Suprapubic skin (tissue), 4 donors: Measurements from ENCODE around the gene ERBIN. TPM values are rescaled to one million over a fixed set of nuclear protein-coding genes. Genes with fewer than 3 reads are reported as not detected.

ENCODE experiments used
- DNase-seq, 2 donors: peaks; one replicate each; pipeline ENCODE4 v3.0.0-alpha.2; 2019; ENCODE audit warnings: low spot score in 2 of 2
- H3K27ac ChIP-seq: fragments of 200-600 bp; sonication (generic); one replicate; pipeline ENCODE4 v1.5.1; 2019
- H3K27me3 ChIP-seq: fragments of 200-600 bp; sonication (generic); one replicate; pipeline ENCODE4 v1.5.1; 2019
- H3K36me3 ChIP-seq: fragments of 200-600 bp; sonication (generic); one replicate; pipeline ENCODE4 v1.5.1; 2019
- H3K4me1 ChIP-seq: fragments of 200-600 bp; sonication (generic); one replicate; pipeline ENCODE4 v1.5.1; 2019
- H3K4me3 ChIP-seq: fragments of 200-600 bp; sonication (generic); one replicate; pipeline ENCODE4 v1.5.1; 2019; ENCODE audit warnings: mild to moderate bottlenecking
- H3K9me3 ChIP-seq: fragments of 200-600 bp; sonication (generic); one replicate; pipeline ENCODE4 v1.5.1; 2019
- CTCF ChIP-seq, 2 donors: fragments of 200-600 bp in 1 of 2; fragments of 450-650 bp in 1 of 2; sonication (generic) in 1 of 2; IDR thresholded peaks; one replicate each; pipeline ENCODE4 v1.5.1; 2016 to 2019; ENCODE audit warnings: antibody characterized with exemption in 2 of 2, mild to moderate bottlenecking in 1 of 2, moderate library complexity in 1 of 2
- EP300 ChIP-seq: sonication (generic); formaldehyde crosslinking; IDR thresholded peaks from one replicate; pipeline ENCODE4 v1.6.1; 2017; ENCODE audit warnings: antibody characterized with exemption
- POLR2A ChIP-seq, 2 donors: fragments of 450-650 bp; IDR thresholded peaks; one replicate each; pipeline ENCODE4 v1.6.1; 2017; ENCODE audit warnings: antibody characterized with exemption in 2 of 2, mild to moderate bottlenecking in 2 of 2, moderate library complexity in 2 of 2
- POLR2AphosphoS5 ChIP-seq, 3 donors: sonication (generic); formaldehyde crosslinking; IDR thresholded peaks; one replicate each; pipeline ENCODE4 v1.6.1; 2017; ENCODE audit warnings: antibody characterized with exemption in 3 of 3
- WGBS: methylation state at CpG from one replicate; pipeline ENCODE4 v1.1.5; 2018; 5-methylcytosine and 5-hydroxymethylcytosine counted together
- total RNA-seq, 4 donors: library from RNA; depleted of rRNA; stranded (reverse); fragments of >200 nt; gene quantifications; one replicate each; pipeline ENCODE4 v1.1.0, GENCODE V29; 2016

Gene ERBIN
- total RNA-seq, 4 donors from 2014 or later = 84.6 to 141 (median 97.3) TPM

- Histone ChIP-seq H3K27me3 (no peaks in the 10 kb centered on the region), H3K36me3 (no peaks in the 10 kb centered on the region), H3K4me1 (peaks cover 34% of the 10 kb centered on the region), H3K9me3 (no peaks in the 10 kb centered on the region), H3K4me3 (peak overlapping the region; percentile 100), H3K27ac (peak overlapping the region; percentile 100)
- peak in 1 of 2 donors; percentile 88 for DNase-seq
- peak; percentile 12 to 40 for TF ChIP-seq CTCF (IDR thresholded peaks at IDR 0.05)
- peak; percentile 54 to 82 for TF ChIP-seq POLR2A (IDR thresholded peaks at IDR 0.05)
- TF ChIP-seq POLR2AphosphoS5 (IDR thresholded peaks at IDR 0.05) = peak; percentile 41 to 91 (median 76)
- no peak for TF ChIP-seq EP300
- WGBS = under 1% methylated on average over 43 of the region's 94 CpGs
Observed at GRCh38 chr5:65925601-65926275, 637 bp upstream of the ERBIN start.

GRCh38 chr5:65926893-65927292 lies 518 bp downstream of the ERBIN start:
- no peaks in the 10 kb centered on the region for H3K9me3 ChIP-seq
- no peak for DNase-seq
- H3K27me3 ChIP-seq = no peaks in the 10 kb centered on the region
- peak overlapping the region; percentile 100 for H3K4me3 ChIP-seq
- H3K36me3 ChIP-seq = peaks cover 1% of the 10 kb centered on the region
- no peak for TF ChIP-seq CTCF (IDR thresholded peaks at IDR 0.05)
- TF ChIP-seq POLR2AphosphoS5 (IDR thresholded peaks at IDR 0.05) = no peak
- no peak for TF ChIP-seq POLR2A (IDR thresholded peaks at IDR 0.05)
- TF ChIP-seq EP300 = no peak
- 1% methylated on average over 16 of the region's 16 CpGs for WGBS
- peak overlapping the region; percentile 100 for H3K27ac ChIP-seq
- H3K4me1 ChIP-seq = peaks cover 41% of the 10 kb centered on the region

GRCh38 chr5:65927503-65928321 lies 1.3 kb downstream of the ERBIN start:
- Histone ChIP-seq H3K9me3 (no peaks in the 10 kb centered on the region), H3K4me3 (peak overlapping the region; percentile 100), H3K27ac (peak overlapping the region; percentile 100), H3K4me1 (peaks cover 41% of the 10 kb centered on the region), H3K36me3 (peaks cover 4% of the 10 kb centered on the region), H3K27me3 (no peaks in the 10 kb centered on the region)
- TF ChIP-seq POLR2AphosphoS5 (IDR thresholded peaks at IDR 0.05) (no peak), EP300 (no peak), POLR2A (IDR thresholded peaks at IDR 0.05) (no peak), CTCF (IDR thresholded peaks at IDR 0.05) (no peak)
- DNase-seq = no peak
- WGBS = under 1% methylated on average over 13 of the region's 13 CpGs

GRCh38 chr5:65928322-65928752 lies 2.0 kb downstream of the ERBIN start:
- 14% methylated on average over 5 of the region's 5 CpGs for WGBS
- Histone ChIP-seq H3K27ac (no peak overlapping the region), H3K27me3 (no peaks in the 10 kb centered on the region), H3K4me3 (peak overlapping the region; percentile 100), H3K9me3 (no peaks in the 10 kb centered on the region), H3K4me1 (peaks cover 44% of the 10 kb centered on the region), H3K36me3 (peaks cover 4% of the 10 kb centered on the region)
- no peak for DNase-seq
- TF ChIP-seq CTCF (IDR thresholded peaks at IDR 0.05) (no peak), EP300 (no peak), POLR2A (IDR thresholded peaks at IDR 0.05) (no peak), POLR2AphosphoS5 (IDR thresholded peaks at IDR 0.05) (no peak)

GRCh38 chr5:65928860-65929259 lies 2.5 kb downstream of the ERBIN start:
- 54% methylated on average over 3 of the region's 3 CpGs for WGBS
- peaks cover 48% of the 10 kb centered on the region for H3K4me1 ChIP-seq
- H3K36me3 ChIP-seq = peaks cover 4% of the 10 kb centered on the region
- TF ChIP-seq POLR2A (IDR thresholded peaks at IDR 0.05) (no peak), POLR2AphosphoS5 (IDR thresholded peaks at IDR 0.05) (no peak), EP300 (no peak), CTCF (IDR thresholded peaks at IDR 0.05) (no peak)
- peak overlapping the region; percentile 100 for H3K4me3 ChIP-seq
- no peak for DNase-seq
- H3K27ac ChIP-seq = no peak overlapping the region
- no peaks in the 10 kb centered on the region for H3K27me3 ChIP-seq
- H3K9me3 ChIP-seq = no peaks in the 10 kb centered on the region
